Panc1 (cell line): Measurements from ENCODE around the gene C1QTNF2. TPM values are rescaled to one million over a fixed set of nuclear protein-coding genes. Genes with fewer than 3 reads are reported as not detected.
A peak's percentile ranks its signal among the peaks of the same experiment; 100 is the strongest.

ENCODE experiments used
- ATAC-seq: fragments of 200-7000 bp; cut with Tn5 transposase; 2 replicates; pipeline ENCODE4 v1.9.1; 2020; ENCODE audit warnings: mild to moderate bottlenecking, moderate library complexity
- BruUV-seq: library from RNA; stranded (reverse); fragments of 400-500 nt; replicated peaks from 2 replicates; lab custom pipeline; 2021; lab: Mats Ljungman, UMichigan
- CTCF ChIA-PET: fragments of 300-600 bp; sonication (Branson Sonifier 250); formaldehyde crosslinking; loops from one replicate; lab custom pipeline; 2022; ENCODE audit warnings: antibody characterized with exemption; lab: Charles Lee
- POLR2A ChIA-PET: fragments of 300-600 bp; sonication (Branson Sonifier 250); formaldehyde crosslinking; loops from one replicate; lab custom pipeline; 2022; ENCODE audit warnings: antibody characterized with exemption; lab: Charles Lee
- DNase-seq: peaks from one replicate; pipeline ENCODE4 v3.0.0-alpha.2; 2010; ENCODE audit warnings: low read depth, low spot score
- H3K27ac ChIP-seq: 2 replicates; pipeline ENCODE4 v1.5.1; 2011; ENCODE audit warnings: mild to moderate bottlenecking, low read length, inconsistent platforms
- H3K27me3 ChIP-seq: fragments of 200-500 bp; sonication (Bioruptor generic); 2 replicates; pipeline ENCODE4 v1.6.0; 2014; ENCODE audit warnings: low read length, inconsistent platforms; ENCODE audit not compliant: control insufficient read depth, insufficient read depth
- H3K36me3 ChIP-seq: fragments of 200-500 bp; sonication (Bioruptor generic); 2 replicates; pipeline ENCODE4 v1.5.1; 2014; ENCODE audit warnings: inconsistent platforms, mild to moderate bottlenecking, low read length, moderate library complexity; ENCODE audit not compliant: control insufficient read depth, insufficient read depth
- H3K4me1 ChIP-seq: 2 replicates; pipeline ENCODE4 v1.5.1; 2011; ENCODE audit warnings: inconsistent platforms, mild to moderate bottlenecking, low read length, moderate library complexity; ENCODE audit not compliant: control insufficient read depth, insufficient read depth
- H3K4me3 ChIP-seq, 2 experiments: 2 replicates each; pipeline ENCODE4 v1.5.1; 2011 to 2012; ENCODE audit warnings: low read depth in 2 of 2, low read length in 2 of 2, mild to moderate bottlenecking in 2 of 2, inconsistent platforms in 1 of 2, moderate library complexity in 1 of 2
- H3K9me3 ChIP-seq: fragments of 200-500 bp; sonication (Bioruptor generic); 2 replicates; pipeline ENCODE4 v1.5.1; 2014; ENCODE audit warnings: low read depth, mild to moderate bottlenecking, inconsistent platforms, low read length, moderate library complexity; ENCODE audit not compliant: control insufficient read depth, insufficient read depth
- CTCF ChIP-seq: fragments of 450-650 bp; IDR thresholded peaks from 2 replicates; pipeline ENCODE4 v1.5.1; 2017; ENCODE audit warnings: mild to moderate bottlenecking
- POLR2AphosphoS5 ChIP-seq: IDR thresholded peaks from 2 replicates; pipeline ENCODE4 v1.6.1; 2012; ENCODE audit warnings: mild to moderate bottlenecking, low read depth, low read length, moderate library complexity
- REST ChIP-seq, 2 experiments: IDR thresholded peaks; 2 replicates each; pipeline ENCODE4 v1.6.1; 2011 to 2012; ENCODE audit warnings: low read depth in 2 of 2, control low read depth in 1 of 2, low read length in 1 of 2, mild to moderate bottlenecking in 1 of 2, moderate library complexity in 1 of 2; ENCODE audit not compliant: insufficient read depth in 1 of 2
- SIN3A ChIP-seq: IDR thresholded peaks from 2 replicates; pipeline ENCODE4 v1.6.1; 2012; ENCODE audit warnings: low read depth, mild to moderate bottlenecking, low read length, moderate library complexity, borderline replicate concordance; ENCODE audit not compliant: insufficient read depth
- TCF7L2 ChIP-seq: IDR thresholded peaks from 2 replicates; pipeline ENCODE4 v1.6.1; 2011; ENCODE audit warnings: mild to moderate bottlenecking, low read depth, low read length, inconsistent platforms
- in situ Hi-C: cut with HindIII; loops from 2 replicates; pipeline ENCODE4 v1.10.0; 2016; ENCODE audit warnings: low sequenced_read_pairs, low pct_unique_long_range_greater_than_20kb
- intact Hi-C: fragments of 100-400 bp; cut with micrococcal nuclease; formaldehyde crosslinking; loops from one replicate; pipeline ENCODE4 v1.10.0; 2022; ENCODE audit not compliant: unreplicated experiment
- total RNA-seq: library from RNA; stranded (reverse); gene quantifications from one replicate; pipeline ENCODE4 v1.2.1, GENCODE V29; 2021; ENCODE audit not compliant: unreplicated experiment

Gene C1QTNF2
- total RNA-seq, 1 experiment from 2014 or later: 0.44 TPM

- ATAC-seq: no peak
- Histone ChIP-seq H3K27ac (no peak overlapping the region), H3K27me3 (no peaks in the 10 kb centered on the region), H3K9me3 (no peaks in the 10 kb centered on the region), H3K4me3 (peak overlapping the region in 1 of 2 experiments; percentile 8; a peak in 1 of 4 replicates), H3K4me1 (peaks cover 29% of the 10 kb centered on the region), H3K36me3 (no peaks in the 10 kb centered on the region)
- TF ChIP-seq SIN3A: no peak
- no peak for TF ChIP-seq REST (IDR thresholded peaks at IDR 0.05; ENCODE audit: insufficient read depth in 1 of 2, low read depth in 2 of 2, low read length in 1 of 2)
- TF ChIP-seq CTCF: no peak
- no peak for TF ChIP-seq POLR2AphosphoS5
- TF ChIP-seq TCF7L2: no peak
- POLR2A ChIA-PET: interaction anchor here (0.7 kb wide), 1 partner anchor 61 kb away, joined by 3 read pairs; no protein-coding TSS in a partner anchor
- intact Hi-C loops: no loop called here
- no TSS peak for BruUV-seq
- CTCF ChIA-PET: no interaction called here
- DNase-seq: no peak
- in situ Hi-C loops: loop anchor here (10.0 kb wide), 1 partner anchor 85 kb away; the partner anchor contains the start of gene FABP6
These were observed 60.3 kb downstream of the C1QTNF2 start for GRCh38 chr5:160310140-160310539.

- no TSS peak for BruUV-seq
- H3K36me3 ChIP-seq: no peaks in the 10 kb centered on the region; the same call in 1 of the 2 replicates
- H3K4me1 ChIP-seq: peaks cover 12% of the 10 kb centered on the region; the same call in 1 of the 2 replicates
- TF ChIP-seq SIN3A (no peak), TCF7L2 (no peak), CTCF (no peak), POLR2AphosphoS5 (no peak), REST (IDR thresholded peaks at IDR 0.05; ENCODE audit: insufficient read depth in 1 of 2, low read depth in 2 of 2, low read length in 1 of 2) (no peak)
- intact Hi-C loops (no loop called here), in situ Hi-C loops (no loop called here)
- no peak overlapping the region for H3K4me3 ChIP-seq
- POLR2A ChIA-PET: no interaction called here
- CTCF ChIA-PET: interaction anchor here (0.6 kb wide), 1 partner anchor 110 kb away, joined by 6 read pairs; no protein-coding TSS in a partner anchor
- H3K27ac ChIP-seq: no peak overlapping the region
- H3K9me3 ChIP-seq: no peaks in the 10 kb centered on the region
- ATAC-seq (no peak), DNase-seq (no peak)
- no peaks in the 10 kb centered on the region for H3K27me3 ChIP-seq
These were observed 63.7 kb downstream of the C1QTNF2 start for GRCh38 chr5:160306696-160307095.
